GM12878 (cell line): ENCODE measurements around the gene POLR3A. TPM values are rescaled to one million over a fixed set of nuclear protein-coding genes. Genes with fewer than 3 reads are reported as not detected.

Source experiments
- ATAC-seq: fragments of 200-7000 bp; cut with Tn5 transposase; 3 replicates; pipeline ENCODE4 v1.9.1; 2020; ENCODE audit warnings: mild to moderate bottlenecking, moderate library complexity
- BruUV-seq: library from RNA; stranded (reverse); fragments of 400-500 nt; replicated peaks from 2 replicates; lab custom pipeline; 2021; lab: Mats Ljungman, UMichigan
- CTCF ChIA-PET: fragments of 300-600 bp; sonication (Branson Sonifier 250); formaldehyde crosslinking; extraction: SDS; loops from one replicate; lab custom pipeline; 2021; ENCODE audit warnings: inconsistent platforms; lab: Yijun Ruan, JAX
- POLR2A ChIA-PET: fragments of 350-600 bp; formaldehyde crosslinking; extraction: SDS; loops from one replicate; lab custom pipeline; 2021; ENCODE audit warnings: inconsistent platforms; lab: Charles Lee
- RAD21 ChIA-PET: fragments of 300-600 bp; sonication (Branson Sonifier 250); formaldehyde crosslinking; loops from one replicate; lab custom pipeline; 2023; ENCODE audit warnings: antibody characterized with exemption; ENCODE audit not compliant: unreplicated experiment; lab: Charles Lee
- SMC1A ChIA-PET: fragments of 300-600 bp; sonication (Branson Sonifier 250); formaldehyde crosslinking; loops from one replicate; lab custom pipeline; 2023; ENCODE audit not compliant: unreplicated experiment, uncharacterized antibody; lab: Charles Lee
- DNase-seq: peaks from one replicate; pipeline ENCODE4 v3.0.0-alpha.2; 2011; ENCODE audit warnings: low read depth, low spot score
- FAIRE-seq: peaks from 3 replicates; lab custom pipeline; 2011; peaks lifted over from hg19 to GRCh38; lab: Jason Lieb, UNC
- H2AFZ ChIP-seq: 2 replicates; pipeline ENCODE4 v1.6.0; 2011; ENCODE audit warnings: low read depth, low read length, control low read depth; ENCODE audit not compliant: control insufficient read depth
- H3K27ac ChIP-seq: 2 replicates; pipeline ENCODE4 v1.5.1; 2011; ENCODE audit warnings: control low read depth; ENCODE audit not compliant: control insufficient read depth, insufficient read depth
- H3K27me3 ChIP-seq, 2 experiments: replicated peaks in 1 of 2; 2 replicates each; pipeline versions ENCODE4 v1.6.0 to v1.6.1; 2011; ENCODE audit warnings: low read length in 1 of 2; ENCODE audit not compliant: control insufficient read depth in 2 of 2, insufficient read depth in 2 of 2
- H3K36me3 ChIP-seq, 2 experiments: 2 replicates each; pipeline ENCODE4 v1.5.1; 2011; ENCODE audit warnings: low read length in 1 of 2; ENCODE audit not compliant: control insufficient read depth in 2 of 2, insufficient read depth in 2 of 2
- H3K4me1 ChIP-seq: 2 replicates; pipeline ENCODE4 v1.6.1; 2011; ENCODE audit warnings: mild to moderate bottlenecking, low read length, moderate library complexity, mixed read lengths; ENCODE audit not compliant: control insufficient read depth, insufficient read depth
- H3K4me2 ChIP-seq: 2 replicates; pipeline ENCODE4 v1.6.0; 2011; ENCODE audit warnings: control low read depth; ENCODE audit not compliant: control insufficient read depth, insufficient read depth
- H3K4me3 ChIP-seq: fragments of 200-600 bp; sonication (generic); 2 replicates; pipeline ENCODE4 v1.5.1; 2016
- H3K79me2 ChIP-seq: 2 replicates; pipeline ENCODE4 v1.6.0; 2011; ENCODE audit warnings: low read length; ENCODE audit not compliant: control insufficient read depth, insufficient read depth
- H3K9ac ChIP-seq: 2 replicates; pipeline ENCODE4 v1.8.0; 2011; ENCODE audit warnings: low read length, control low read depth, mixed read lengths; ENCODE audit not compliant: control insufficient read depth, insufficient read depth
- H3K9me3 ChIP-seq: replicated peaks from 3 replicates; pipeline ENCODE4 v1.5.1; 2011; ENCODE audit warnings: mild to moderate bottlenecking, low read length; ENCODE audit not compliant: control insufficient read depth, insufficient read depth
- H4K20me1 ChIP-seq: 2 replicates; pipeline ENCODE4 v1.6.0; 2011; ENCODE audit not compliant: control insufficient read depth, insufficient read depth
- BACH1 ChIP-seq: fragments of 450-650 bp; IDR thresholded peaks from 2 replicates; pipeline ENCODE4 v1.6.1; 2017; ENCODE audit warnings: mild to moderate bottlenecking, borderline replicate concordance
- CTCF ChIP-seq, 3 experiments: IDR thresholded peaks in 2 of 3; conservative IDR thresholded peaks in 1 of 3; 2 replicates each; pipeline ENCODE4 v1.5.1; 2011; ENCODE audit warnings: low read depth in 3 of 3, low read length in 3 of 3, mild to moderate bottlenecking in 3 of 3, control low read depth in 2 of 3, moderate library complexity in 2 of 3, inconsistent platforms in 1 of 3, mixed read lengths in 1 of 3; ENCODE audit not compliant: control insufficient read depth in 2 of 3, insufficient read depth in 1 of 3; ENCODE audit errors: extremely low read depth in 1 of 3
- HDAC2 ChIP-seq: fragments of 200-600 bp; sonication (generic); IDR thresholded peaks from 2 replicates; pipeline ENCODE4 v1.6.1; 2017
- IKZF1 ChIP-seq: fragments of 450-650 bp; conservative IDR thresholded peaks from 2 replicates; pipeline ENCODE4 v1.6.1; 2017; ENCODE audit warnings: antibody characterized with exemption, mild to moderate bottlenecking
- IRF5 ChIP-seq: fragments of 450-650 bp; IDR thresholded peaks from 2 replicates; pipeline ENCODE4 v1.6.1; 2017; ENCODE audit warnings: borderline replicate concordance
- KDM1A ChIP-seq: fragments of 200-600 bp; sonication (generic); IDR thresholded peaks from 2 replicates; pipeline ENCODE4 v1.6.1; 2016; ENCODE audit warnings: borderline replicate concordance
- POLR2AphosphoS5 ChIP-seq: IDR thresholded peaks from 2 replicates; pipeline ENCODE4 v1.6.1; 2011; ENCODE audit warnings: mild to moderate bottlenecking, low read length, inconsistent platforms
- POU2F2 ChIP-seq: IDR thresholded peaks from 3 replicates; pipeline ENCODE4 v1.6.1; 2011; ENCODE audit warnings: low read depth, mild to moderate bottlenecking, low read length, borderline replicate concordance
- PRDM15 ChIP-seq: fragments of 450-650 bp; formaldehyde crosslinking; IDR thresholded peaks from 2 replicates; pipeline ENCODE4 v1.4.0; 2020; ENCODE audit warnings: mild to moderate bottlenecking, moderate library complexity
- RELA ChIP-seq: fragments of 450-650 bp; IDR thresholded peaks from 2 replicates; pipeline ENCODE4 v1.8.0; 2014; ENCODE audit warnings: borderline replicate concordance; ENCODE audit not compliant: partially characterized antibody
- SIN3A ChIP-seq: IDR thresholded peaks from 2 replicates; pipeline ENCODE4 v1.6.1; 2012; ENCODE audit warnings: low read depth, low read length, improper control_type of control experiment
- TBL1XR1 ChIP-seq: IDR thresholded peaks from 2 replicates; pipeline ENCODE4 v1.6.1; 2012; ENCODE audit warnings: low read depth, low read length, improper control_type of control experiment
- YY1 ChIP-seq: IDR thresholded peaks from 2 replicates; pipeline ENCODE4 v1.6.1; 2011; ENCODE audit warnings: low read depth, mild to moderate bottlenecking, low read length
- ZBTB33 ChIP-seq: fragments of 450-650 bp; IDR thresholded peaks from 2 replicates; pipeline ENCODE4 v1.6.1; 2017; ENCODE audit warnings: mild to moderate bottlenecking
- WGBS: methylation state at CpG from one replicate; pipeline ENCODE4 v1.1.6; 2016; ENCODE audit warnings: low lambda C conversion rate; ENCODE audit not compliant: insufficient replicate concordance, insufficient coverage; ENCODE audit errors: missing lambda C conversion rate; 5-methylcytosine and 5-hydroxymethylcytosine counted together
- in situ Hi-C: fragments of 300-500 bp; cut with MboI; formaldehyde crosslinking; loops from 9 replicates; pipeline ENCODE4 v1.14.3; 2018; ENCODE audit warnings: mixed read lengths
- intact Hi-C: fragments of 100-400 bp; cut with micrococcal nuclease; formaldehyde crosslinking; loops from one replicate; pipeline ENCODE4 v1.14.2; 2022; ENCODE audit not compliant: unreplicated experiment
- polyA plus RNA-seq, 11 experiments: library from polyadenylated mRNA; depleted of rRNA in 4 of 11; unstranded in 6 of 11; stranded (reverse) in 5 of 11; fragments of >200 nt; fragmentation: Nextera tagmentation in 4 of 11; fragmentation: Illumina TruSeq in 1 of 11; extraction: Ambion mirVana in 4 of 11; extraction: Trizol in 1 of 11; gene quantifications; 1 replicate in 1 of 11; 2 replicates in 10 of 11; pipeline versions ENCODE4 v1.2.1 to v1.2.3, GENCODE V29; 2011 to 2016; ENCODE audit warnings: inconsistent platforms in 2 of 11, missing spikeins in 2 of 11, low read depth in 1 of 11
- total RNA-seq, 4 experiments: library from RNA; depleted of rRNA in 3 of 4; stranded (reverse); fragments of >200 nt in 3 of 4; fragmentation: Illumina TruSeq in 1 of 4; extraction: Trizol in 1 of 4; gene quantifications; 2 replicates each; pipeline versions ENCODE4 v1.2.1 to v1.2.3, GENCODE V29; 2013 to 2021

The POLR3A gene
- total and polyA plus RNA-seq, 10 of the 15 experiments (the other 5 are each of a cell fraction or from before 2014, with no cell fraction given), result 5.4 to 20.4 (median 14.4) TPM

- under 1% methylated on average over 4 of the region's 4 CpGs for WGBS
- DNase-seq, result no peak
- Histone ChIP-seq H3K36me3 (peaks cover 16 to 24% of the 10 kb centered on the region in 2 experiments), H3K79me2 (peaks cover 57% of the 10 kb centered on the region), H2AFZ (peak overlapping the region; percentile 94), H3K4me3 (peak overlapping the region; percentile 67; the same call in 1 of the 2 replicates), H3K4me1 (peaks cover 10% of the 10 kb centered on the region), H3K27me3 (no peaks in the 10 kb centered on the region), H3K9ac (no peak overlapping the region), H4K20me1 (peaks cover 8% of the 10 kb centered on the region), H3K4me2 (peak overlapping the region; percentile 50; the same call in 1 of the 2 replicates), H3K27ac (peak overlapping the region; percentile 53; the same call in 1 of the 2 replicates), H3K9me3 (no peaks in the 10 kb centered on the region)
- intact Hi-C loops (no loop called here), in situ Hi-C loops (no loop called here)
- no peak for ATAC-seq
- no TSS peak for BruUV-seq
- TF ChIP-seq YY1, result no peak
- TF ChIP-seq BACH1, result no peak
- TF ChIP-seq ZBTB33, result no peak
- no peak for TF ChIP-seq POU2F2
- TF ChIP-seq IRF5, result no peak
- no peak for TF ChIP-seq CTCF (IDR thresholded peaks at IDR 0.05 in 2 of 3, conservative IDR thresholded peaks at IDR 0.05 in 1 of 3; ENCODE audit: control insufficient read depth in 2 of 3, extremely low read depth in 1 of 3, insufficient read depth in 1 of 3, low read depth in 3 of 3, low read length in 3 of 3)
- TF ChIP-seq SIN3A, result no peak
- no peak for TF ChIP-seq HDAC2
- no peak for TF ChIP-seq POLR2AphosphoS5
- TF ChIP-seq PRDM15 (CRISPR knock-in tag), result no peak
- TF ChIP-seq IKZF1, result no peak
- TF ChIP-seq TBL1XR1, result no peak
- TF ChIP-seq RELA, result no peak
- no peak for TF ChIP-seq KDM1A
- CTCF ChIA-PET, result no interaction called here
- POLR2A ChIA-PET, result no interaction called here
- RAD21 ChIA-PET, result no interaction called here
- SMC1A ChIA-PET, result no interaction called here
- no peak for FAIRE-seq
Measured at GRCh38 chr10:78033387-78033636, 4.0 kb upstream of the POLR3A start.
